ENCODE results near the gene MICAL2.

Gene MICAL2

GRCh38 chr11:12118949-12119348 is 8.6 kb downstream of the MICAL2 start:
- DNase-seq (ENCODE audit: low spot score), result no peak

GRCh38 chr11:12119502-12119901 is 9.1 kb downstream of the MICAL2 start:
- DNase-seq (ENCODE audit: low spot score), result no peak

- DNase-seq (ENCODE audit: low spot score), result no peak
Measured at GRCh38 chr11:12120031-12121008, 9.9 kb downstream of the MICAL2 start.

DNA sequence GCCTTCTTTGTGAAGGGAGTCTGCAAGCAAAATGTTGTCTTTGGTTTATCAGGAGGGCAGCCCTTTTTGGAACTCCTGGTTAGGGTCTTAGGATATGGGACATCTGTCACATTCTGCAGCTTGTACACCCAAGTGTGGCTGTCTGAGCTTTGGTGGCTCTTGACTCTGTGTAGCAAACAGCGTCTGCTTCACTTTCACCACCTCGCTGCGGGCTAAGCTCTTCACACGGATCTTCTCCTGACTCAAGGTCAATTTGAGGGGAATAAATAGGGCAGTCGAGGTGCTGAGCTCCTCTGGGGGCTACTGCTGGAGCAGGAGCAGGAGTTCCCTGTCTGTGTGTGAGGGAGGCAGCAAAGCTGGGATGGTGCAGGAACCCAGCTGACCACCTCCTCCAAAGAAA is 10.6 kb downstream of the MICAL2 start:
- DNase-seq (ENCODE audit: low spot score), result no peak

DNA sequence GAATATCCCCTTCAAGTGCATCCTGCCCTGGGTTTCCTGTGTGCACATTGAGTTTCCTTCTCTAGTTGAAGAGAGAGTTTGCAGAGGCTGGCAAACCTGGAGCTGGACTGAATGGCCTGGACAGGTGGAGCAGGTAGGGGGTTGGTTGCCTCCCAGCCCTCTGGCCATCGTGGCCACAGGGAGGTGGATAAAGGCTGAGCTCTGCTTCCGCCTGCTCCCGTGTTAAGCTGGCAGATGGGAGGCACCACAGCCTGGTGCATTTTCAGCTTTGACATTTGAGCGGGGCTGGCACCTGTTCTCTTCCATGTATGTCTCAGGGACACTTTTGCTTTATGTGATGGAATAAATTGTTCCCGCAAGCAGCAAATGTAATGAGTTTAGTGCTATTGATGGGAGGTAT is 11.1 kb downstream of the MICAL2 start:
- no peak for DNase-seq (ENCODE audit: low spot score)

- no peak for DNase-seq (ENCODE audit: low spot score)
Measured at GRCh38 chr11:12122083-12122482, 11.7 kb downstream of the MICAL2 start.

- no peak for DNase-seq (ENCODE audit: low spot score)
Measured at GRCh38 chr11:12123273-12123672, 12.9 kb downstream of the MICAL2 start.

DNA sequence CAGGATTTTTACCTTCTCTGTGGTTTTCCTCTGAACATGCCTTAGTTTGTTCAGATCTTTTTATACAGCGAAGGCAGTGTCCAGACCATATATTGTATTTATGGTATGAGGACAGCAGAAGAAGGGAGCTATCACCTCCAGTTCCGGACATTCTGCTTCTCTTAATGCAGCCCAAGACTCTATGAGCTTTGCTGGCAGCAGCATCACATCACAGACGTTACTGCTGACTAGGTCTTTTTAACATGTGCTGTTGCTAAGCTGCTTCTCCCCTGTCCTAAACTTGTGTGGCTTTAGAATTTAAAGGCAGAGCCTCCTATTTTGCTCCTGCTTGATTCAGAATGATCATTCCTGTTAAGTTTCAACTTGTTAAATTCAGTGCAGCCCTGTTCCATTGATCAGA is 13.4 kb downstream of the MICAL2 start:
- DNase-seq (ENCODE audit: low spot score), result no peak

GRCh38 chr11:12124306-12124705 is 13.9 kb downstream of the MICAL2 start:
- no peak for DNase-seq (ENCODE audit: low spot score)

GRCh38 chr11:12125609-12126149 is 15.3 kb downstream of the MICAL2 start:
- DNase-seq (ENCODE audit: low spot score), result no peak

GRCh38 chr11:12126344-12127019 is 16.1 kb downstream of the MICAL2 start:
- peak; percentile 72 for DNase-seq (ENCODE audit: low spot score)

DNA sequence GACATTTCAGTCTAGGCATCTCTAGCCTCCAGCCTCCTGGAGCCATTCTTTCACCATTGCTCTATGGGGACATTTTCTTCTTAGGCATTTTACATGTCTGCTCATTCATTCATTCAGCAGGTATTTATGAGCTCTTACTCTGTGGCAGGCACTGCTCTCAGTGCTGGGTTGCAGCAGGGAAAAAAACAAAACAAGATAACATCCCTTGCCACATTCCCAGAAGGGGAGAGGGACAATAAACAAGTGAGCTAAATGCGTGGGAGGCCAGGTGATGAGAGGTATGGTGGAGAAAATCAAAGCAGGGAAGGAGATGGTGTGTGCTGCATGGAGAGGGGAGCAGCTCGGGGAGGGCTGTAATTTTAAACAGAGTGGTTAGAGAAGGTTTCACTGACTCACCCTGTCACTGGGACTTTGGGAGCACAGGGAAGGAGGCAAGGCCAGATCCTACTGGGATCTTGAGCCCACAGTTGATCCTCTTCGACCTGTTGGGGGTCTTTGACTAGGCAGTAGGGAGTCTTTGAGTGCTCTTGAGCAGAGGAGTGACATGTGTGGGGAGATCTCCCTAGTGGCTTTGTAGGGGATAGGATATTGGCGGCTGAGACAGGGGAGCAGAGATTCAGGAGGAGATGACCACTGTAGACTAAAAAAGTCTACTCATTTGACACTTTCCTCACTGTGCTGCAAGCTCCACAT is 17.0 kb downstream of the MICAL2 start:
- DNase-seq (ENCODE audit: low spot score), result no peak

DNA sequence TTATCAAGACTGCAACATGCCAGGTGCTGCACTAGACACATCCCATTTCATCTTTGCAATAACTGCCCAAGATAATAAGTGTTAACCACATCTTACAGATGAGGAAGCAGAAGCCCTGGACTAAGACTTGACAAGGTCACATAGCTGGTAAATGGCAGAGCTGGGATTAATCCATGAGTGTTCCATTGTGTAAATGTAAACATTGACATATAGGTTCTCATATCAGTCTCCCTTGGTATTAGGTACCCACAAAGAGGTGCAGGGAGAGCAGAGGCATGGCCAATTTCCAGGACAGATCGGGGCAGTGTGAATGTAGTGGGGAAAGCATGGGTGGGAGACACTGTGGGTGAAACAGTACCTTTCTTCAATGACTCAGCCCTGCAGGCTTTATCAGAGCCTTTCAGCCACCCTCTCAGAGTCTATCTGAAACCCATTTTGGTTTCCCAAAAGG is 17.9 kb downstream of the MICAL2 start:
- DNase-seq (ENCODE audit: low spot score), result no peak

- no peak for DNase-seq (ENCODE audit: low spot score)
Measured at GRCh38 chr11:12129227-12129626, 18.8 kb downstream of the MICAL2 start.

- no peak for DNase-seq (ENCODE audit: low spot score)
Measured at GRCh38 chr11:12130180-12130980, 20.0 kb downstream of the MICAL2 start.

DNA sequence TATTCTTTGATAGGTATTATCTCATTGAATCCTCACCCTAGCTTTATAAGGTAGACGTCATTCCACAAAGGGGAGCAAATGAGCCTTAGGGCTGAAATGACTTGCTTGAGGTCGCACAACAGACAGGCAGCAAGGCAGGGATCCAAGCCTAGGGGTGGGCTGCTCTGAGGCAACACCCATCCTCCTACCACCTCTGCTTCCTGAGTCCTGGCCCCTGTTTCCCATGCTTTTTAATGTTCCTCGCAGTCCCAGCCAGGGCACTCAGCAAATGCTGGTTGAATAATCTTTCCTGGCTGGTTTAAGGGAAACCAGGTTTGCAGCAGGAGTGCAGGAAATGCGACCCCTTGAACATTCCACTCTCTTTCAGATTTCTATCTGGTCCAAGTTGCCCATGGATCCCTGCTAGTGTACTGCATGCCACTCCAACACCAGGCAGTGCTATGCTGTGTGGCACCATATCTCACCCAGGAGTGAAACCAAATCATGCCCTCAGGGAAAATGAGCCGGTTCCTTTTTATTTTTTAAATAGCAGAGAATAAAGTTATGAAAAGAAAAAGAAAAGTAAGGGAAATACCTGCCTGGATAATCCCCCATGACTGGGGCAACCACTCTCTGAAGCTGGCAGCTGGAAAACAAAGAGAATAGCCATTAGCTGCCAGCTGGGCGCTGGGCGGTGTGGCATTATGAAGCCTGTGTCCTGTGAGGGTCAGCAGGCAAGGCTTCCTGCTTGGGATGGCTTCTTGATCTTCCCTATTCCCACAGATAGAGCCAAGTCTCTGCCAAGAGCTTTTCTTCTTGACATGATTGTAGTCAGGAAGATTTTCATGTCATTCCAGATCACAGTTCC is 21.8 kb downstream of the MICAL2 start:
- DNase-seq (ENCODE audit: low spot score), result no peak

DNA sequence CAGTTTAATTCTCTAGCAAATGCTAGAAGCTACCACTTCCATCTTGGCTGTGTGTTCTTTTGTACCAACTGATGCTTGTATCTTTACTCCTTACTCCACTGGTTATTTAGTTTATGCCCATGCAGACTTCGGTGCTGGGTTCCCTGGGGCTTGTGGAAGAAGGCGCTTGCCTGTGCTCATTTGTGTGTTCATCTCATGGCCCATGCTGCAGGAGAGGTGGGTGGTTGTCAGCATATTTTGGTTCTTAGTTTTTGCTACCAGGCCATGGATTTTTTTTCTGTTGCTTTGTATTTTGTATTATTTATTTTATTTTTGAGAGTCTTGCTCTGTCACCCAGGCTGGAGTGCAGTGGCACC is 22.4 kb downstream of the MICAL2 start:
- DNase-seq (ENCODE audit: low spot score), result no peak

- DNase-seq (ENCODE audit: low spot score), result no peak
Measured at GRCh38 chr11:12133547-12134235, 23.3 kb downstream of the MICAL2 start.

GRCh38 chr11:12134236-12134585 is 23.8 kb downstream of the MICAL2 start:
- no peak for DNase-seq (ENCODE audit: low spot score)

- DNase-seq (ENCODE audit: low spot score), result no peak
Measured at GRCh38 chr11:12135185-12135584, 24.8 kb downstream of the MICAL2 start.

Data from AG08396 (cell line).